GM21515 (cell line): ENCODE results near the gene TMEM260.
"Not testable (repeated sequence)": the region's sequence is repeated elsewhere in the genome, so short reads cannot be mapped to it uniquely, and the experiment has no call there.

Experiments used
- ATAC-seq: cut with Tn5 transposase; IDR thresholded peaks from one replicate; pipeline ENCODE4 v1.9.1; 2021; ENCODE audit not compliant: unreplicated experiment

The TMEM260 gene

DNA sequence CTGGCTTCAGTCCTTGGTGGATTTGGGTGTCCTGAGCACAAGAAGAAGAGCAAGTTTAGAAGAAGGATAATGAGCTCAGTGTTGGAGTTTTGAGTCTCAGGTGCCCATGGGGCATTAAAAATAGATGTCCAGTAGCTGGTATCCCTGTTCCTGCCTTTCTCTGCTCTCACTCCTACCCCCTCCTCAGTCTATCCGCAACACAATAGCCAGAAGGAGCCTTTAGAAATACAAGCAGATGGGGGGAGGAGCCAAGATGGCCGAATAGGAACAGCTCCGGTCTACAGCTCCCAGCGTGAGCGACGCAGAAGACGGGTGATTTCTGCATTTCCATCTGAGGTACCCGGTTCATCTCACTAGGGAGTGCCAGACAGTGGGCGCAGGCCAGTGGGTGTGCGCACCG, 87.7 kb downstream of the TMEM260 start:
- not testable (repeated sequence) for ATAC-seq

DNA sequence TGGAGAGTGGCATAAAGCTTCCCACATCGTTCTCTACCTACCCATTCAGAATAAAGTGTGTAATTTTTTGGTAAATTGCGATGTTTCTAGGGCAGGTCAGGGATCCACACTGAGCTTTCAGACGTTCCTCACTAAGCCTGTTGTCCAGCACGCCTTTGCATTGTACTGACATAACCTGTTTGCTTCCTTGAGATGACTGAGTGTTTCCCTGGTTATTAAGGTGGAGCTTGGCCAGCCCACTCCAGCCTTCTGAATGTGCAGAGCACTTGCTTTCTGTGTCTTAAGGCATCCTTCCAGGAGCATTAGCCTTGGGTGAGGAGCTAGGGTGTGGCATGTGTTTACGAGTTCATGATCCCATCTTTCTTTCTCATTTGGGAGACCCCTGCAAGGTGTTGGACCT, 96.4 kb downstream of the TMEM260 start:
- ATAC-seq: no peak

DNA sequence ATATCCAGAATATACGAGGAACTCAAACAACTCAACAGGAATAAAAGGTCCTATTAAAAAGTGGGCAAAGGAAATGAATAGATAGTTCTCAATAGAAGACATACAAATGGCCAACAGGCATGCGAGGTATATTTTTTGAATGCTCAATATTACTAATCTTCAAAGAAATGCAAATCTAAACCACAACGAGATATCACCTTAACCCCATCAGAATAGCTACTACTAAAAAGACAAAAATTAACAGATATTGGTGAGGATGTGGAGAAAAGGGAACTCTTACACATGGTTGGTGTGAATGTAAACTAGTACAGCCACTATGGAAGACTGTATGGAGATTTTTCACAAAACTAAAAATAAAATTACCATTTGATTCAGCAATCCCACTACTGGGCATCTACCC, 99.2 kb downstream of the TMEM260 start:
- no peak for ATAC-seq

DNA sequence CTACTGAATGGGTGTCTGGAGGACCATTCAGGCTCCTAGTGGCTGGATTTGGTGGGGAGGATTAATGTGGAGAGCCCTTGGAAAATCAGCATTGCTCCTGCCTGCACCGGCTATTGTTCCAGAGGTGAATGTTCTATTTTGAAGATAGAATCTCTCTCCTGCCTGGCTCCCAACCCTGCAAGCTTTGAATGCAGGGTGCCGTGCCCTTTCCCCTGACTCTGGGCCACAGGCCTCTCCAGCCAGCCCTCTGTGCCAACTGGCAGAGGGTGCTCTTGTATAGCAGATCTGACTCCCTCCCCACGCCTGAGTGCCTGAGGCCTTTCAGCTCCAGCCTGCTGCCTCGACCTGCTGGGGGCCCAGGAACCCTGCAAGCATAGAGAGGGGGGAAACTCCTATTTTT, 106.8 kb downstream of the TMEM260 start:
- no peak for ATAC-seq

DNA sequence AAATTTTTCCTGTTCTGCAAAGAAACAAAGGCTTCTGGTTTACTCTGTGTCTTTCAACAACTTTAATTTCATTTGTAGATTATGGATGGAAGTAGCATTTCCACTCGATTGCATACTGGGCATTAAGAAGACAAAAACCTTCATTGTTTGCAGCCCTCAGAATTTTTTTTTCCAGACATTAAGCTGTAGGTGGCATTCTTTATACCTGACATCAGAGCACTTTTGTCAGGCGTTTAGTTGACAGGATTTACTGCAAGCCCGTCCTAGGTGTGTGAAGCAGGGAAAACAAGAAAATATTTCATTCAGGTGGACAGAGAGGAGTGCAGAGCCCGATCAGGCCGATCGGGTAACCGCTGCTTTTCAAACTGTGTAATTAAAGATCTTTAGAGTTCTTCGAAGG, 107.5 kb downstream of the TMEM260 start:
- no peak for ATAC-seq

DNA sequence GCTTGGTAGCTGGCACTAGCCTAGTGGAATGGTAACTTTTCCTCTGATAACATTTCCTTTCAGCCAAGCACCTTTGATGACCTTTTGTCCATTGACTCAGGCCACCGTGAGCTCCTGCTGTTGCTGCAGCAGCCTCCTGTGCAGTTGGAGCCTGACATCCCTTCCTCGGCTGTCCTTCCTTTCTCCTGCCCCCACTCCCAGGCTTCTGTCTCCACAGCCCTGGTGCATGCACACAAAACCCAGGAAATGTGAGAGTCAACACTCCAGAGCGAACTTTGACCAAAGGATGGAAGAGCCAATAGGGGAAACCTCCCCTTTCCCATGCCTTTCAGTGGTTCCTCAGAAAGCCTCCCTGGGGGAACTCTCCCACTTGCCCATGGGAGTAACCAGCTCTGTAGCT, 115.0 kb downstream of the TMEM260 start:
- no peak for ATAC-seq

DNA sequence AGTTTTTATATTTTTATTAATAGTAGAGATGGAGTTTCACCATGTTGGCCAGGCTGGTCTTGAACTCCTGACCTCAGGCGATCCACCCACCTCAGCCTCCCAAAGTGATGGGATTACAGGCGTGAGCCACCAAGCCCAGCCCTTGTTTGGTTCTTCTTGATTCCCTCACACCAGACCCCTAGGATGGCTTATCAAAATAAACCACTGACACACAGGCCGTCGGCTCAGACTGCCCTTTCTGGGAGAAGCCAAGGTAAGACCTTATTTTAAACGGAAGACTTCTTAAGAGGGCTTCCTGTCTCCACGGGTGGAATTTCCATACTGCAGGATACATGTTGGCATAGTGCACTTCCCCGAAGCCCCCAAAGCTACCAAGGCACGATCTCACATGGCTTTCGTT, 115.6 kb downstream of the TMEM260 start:
- not testable (repeated sequence) for ATAC-seq
